ENCODE data around the gene ATP2C2. TPM values are rescaled to one million over a fixed set of nuclear protein-coding genes. Genes with fewer than 3 reads are reported as not detected.

ATP2C2 gene
- total RNA-seq, 1 experiment from 2014 or later, result 20.3 TPM

DNA sequence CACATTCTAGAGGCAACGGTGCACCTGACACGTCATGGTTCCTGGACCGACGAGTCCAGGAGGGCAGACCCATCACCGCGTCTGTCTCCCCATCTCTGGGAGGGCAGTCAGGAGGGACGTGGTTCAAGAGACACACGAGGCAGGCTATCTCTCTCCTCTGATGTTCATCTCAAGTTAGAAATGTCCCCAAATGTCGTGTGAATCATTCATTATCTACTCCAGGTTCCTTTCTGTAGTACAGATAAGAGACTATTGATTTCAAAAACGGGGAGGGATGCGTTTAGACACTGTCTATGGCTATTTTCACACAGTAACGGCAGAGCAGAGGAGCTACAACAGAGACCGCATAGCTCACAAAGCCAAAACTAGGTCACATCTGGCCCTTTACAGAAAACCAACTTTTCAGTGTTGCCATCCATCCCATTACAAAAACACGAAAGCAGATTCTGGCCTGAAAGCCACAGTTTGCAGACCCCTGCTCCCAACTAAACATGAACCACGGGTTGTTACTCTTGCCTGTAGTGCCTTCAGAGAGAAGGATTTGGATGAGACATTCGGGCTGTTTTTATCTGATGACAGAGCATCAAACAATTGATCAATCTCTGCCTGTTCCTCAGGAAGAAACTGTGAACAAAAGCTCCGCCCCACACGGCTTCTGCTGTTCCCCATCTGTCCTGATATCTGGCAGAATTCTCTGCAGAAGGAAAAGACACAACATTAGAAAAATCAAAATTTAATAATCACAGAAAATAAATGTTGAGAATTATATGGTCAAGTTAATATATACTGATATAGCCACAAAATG lies 129.3 kb downstream of the ATP2C2 start:
- Histone ChIP-seq H3K4me1 (ENCODE audit: control insufficient read depth in 1 of 2, insufficient read depth in 2 of 2, low read length in 2 of 2) (peaks cover 37 to 43% of the 10 kb centered on the region in 2 experiments), H3K36me3 (ENCODE audit: control insufficient read depth in 1 of 2, insufficient read depth in 2 of 2, low read length in 2 of 2) (peaks cover 34 to 54% of the 10 kb centered on the region in 2 experiments), H3K4me2 (ENCODE audit: low read length) (no peak overlapping the region), H3K79me2 (ENCODE audit: insufficient read depth, low read length) (peaks cover 18% of the 10 kb centered on the region; the same call in 1 of the 2 replicates), H2AFZ (ENCODE audit: low read depth, low read length, poor library complexity, severe bottlenecking) (no peak overlapping the region), H3K9me2 (ENCODE audit: insufficient read depth) (no peaks in the 10 kb centered on the region), H3K4me3 (replicated peaks in 1 of 2; ENCODE audit: low read depth in 1 of 2, low read length in 2 of 2) (no peak overlapping the region), H4K20me1 (ENCODE audit: insufficient read depth) (no peaks in the 10 kb centered on the region), H3K9ac (ENCODE audit: low read length) (no peak overlapping the region), H3K9me3 (ENCODE audit: control insufficient read depth in 1 of 2, insufficient read depth in 1 of 2, low read depth in 1 of 2, low read length in 2 of 2) (no peaks in the 10 kb centered on the region), H3K27ac (ENCODE audit: low read depth, low read length) (no peak overlapping the region), H3K27me3 (ENCODE audit: insufficient read depth, low read length) (no peaks in the 10 kb centered on the region)
- DNase-seq (ENCODE audit: low read depth, low spot score) (no peak), ATAC-seq (no peak)
- RAD21 ChIA-PET (ENCODE audit: low non-redundant PET in 1 of 2, low total read pairs in 2 of 2, uncharacterized antibody in 2 of 2, unreplicated experiment in 2 of 2), result no interaction called here
- no peak for TF ChIP-seq POLR2A (IDR thresholded peaks at IDR 0.05; ENCODE audit: borderline replicate concordance, extremely low read depth, insufficient read depth, insufficient read length)
- TF ChIP-seq RAD21 (IDR thresholded peaks at IDR 0.05; ENCODE audit: low read depth), result no peak
- no peak for TF ChIP-seq ELF1 (IDR thresholded peaks at IDR 0.05; ENCODE audit: borderline replicate concordance, low read depth)
- TF ChIP-seq EGR1 (IDR thresholded peaks at IDR 0.05; ENCODE audit: low read depth), result no peak
- TF ChIP-seq SRF (IDR thresholded peaks at IDR 0.05; ENCODE audit: low read depth), result no peak
- TF ChIP-seq EZH2 (IDR thresholded peaks at IDR 0.05), result no peak
- no peak for TF ChIP-seq CEBPB (IDR thresholded peaks at IDR 0.05; ENCODE audit: low read depth)
- no peak for TF ChIP-seq JUND (IDR thresholded peaks at IDR 0.05)
- TF ChIP-seq SIN3A (IDR thresholded peaks at IDR 0.05; ENCODE audit: low read depth), result no peak
- TF ChIP-seq CBX3 (IDR thresholded peaks at IDR 0.05; ENCODE audit: low read depth), result no peak
- TF ChIP-seq, protein P1, sequence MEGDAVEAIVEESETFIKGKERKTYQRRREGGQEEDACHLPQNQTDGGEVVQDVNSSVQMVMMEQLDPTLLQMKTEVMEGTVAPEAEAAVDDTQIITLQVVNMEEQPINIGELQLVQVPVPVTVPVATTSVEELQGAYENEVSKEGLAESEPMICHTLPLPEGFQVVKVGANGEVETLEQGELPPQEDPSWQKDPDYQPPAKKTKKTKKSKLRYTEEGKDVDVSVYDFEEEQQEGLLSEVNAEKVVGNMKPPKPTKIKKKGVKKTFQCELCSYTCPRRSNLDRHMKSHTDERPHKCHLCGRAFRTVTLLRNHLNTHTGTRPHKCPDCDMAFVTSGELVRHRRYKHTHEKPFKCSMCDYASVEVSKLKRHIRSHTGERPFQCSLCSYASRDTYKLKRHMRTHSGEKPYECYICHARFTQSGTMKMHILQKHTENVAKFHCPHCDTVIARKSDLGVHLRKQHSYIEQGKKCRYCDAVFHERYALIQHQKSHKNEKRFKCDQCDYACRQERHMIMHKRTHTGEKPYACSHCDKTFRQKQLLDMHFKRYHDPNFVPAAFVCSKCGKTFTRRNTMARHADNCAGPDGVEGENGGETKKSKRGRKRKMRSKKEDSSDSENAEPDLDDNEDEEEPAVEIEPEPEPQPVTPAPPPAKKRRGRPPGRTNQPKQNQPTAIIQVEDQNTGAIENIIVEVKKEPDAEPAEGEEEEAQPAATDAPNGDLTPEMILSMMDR (IDR thresholded peaks at IDR 0.05 in 2 of 3, conservative IDR thresholded peaks at IDR 0.05 in 1 of 3; ENCODE audit: borderline replicate concordance in 1 of 3, insufficient read depth in 1 of 3, low read depth in 2 of 3, low read length in 2 of 3), result no peak
- no peak for TF ChIP-seq SP1 (IDR thresholded peaks at IDR 0.05; ENCODE audit: low read depth)
- TF ChIP-seq MAX (IDR thresholded peaks at IDR 0.05), result no peak
- no peak for TF ChIP-seq POLR2AphosphoS5 (IDR thresholded peaks at IDR 0.05; ENCODE audit: low read depth, low read length)
- TF ChIP-seq, protein P2, sequence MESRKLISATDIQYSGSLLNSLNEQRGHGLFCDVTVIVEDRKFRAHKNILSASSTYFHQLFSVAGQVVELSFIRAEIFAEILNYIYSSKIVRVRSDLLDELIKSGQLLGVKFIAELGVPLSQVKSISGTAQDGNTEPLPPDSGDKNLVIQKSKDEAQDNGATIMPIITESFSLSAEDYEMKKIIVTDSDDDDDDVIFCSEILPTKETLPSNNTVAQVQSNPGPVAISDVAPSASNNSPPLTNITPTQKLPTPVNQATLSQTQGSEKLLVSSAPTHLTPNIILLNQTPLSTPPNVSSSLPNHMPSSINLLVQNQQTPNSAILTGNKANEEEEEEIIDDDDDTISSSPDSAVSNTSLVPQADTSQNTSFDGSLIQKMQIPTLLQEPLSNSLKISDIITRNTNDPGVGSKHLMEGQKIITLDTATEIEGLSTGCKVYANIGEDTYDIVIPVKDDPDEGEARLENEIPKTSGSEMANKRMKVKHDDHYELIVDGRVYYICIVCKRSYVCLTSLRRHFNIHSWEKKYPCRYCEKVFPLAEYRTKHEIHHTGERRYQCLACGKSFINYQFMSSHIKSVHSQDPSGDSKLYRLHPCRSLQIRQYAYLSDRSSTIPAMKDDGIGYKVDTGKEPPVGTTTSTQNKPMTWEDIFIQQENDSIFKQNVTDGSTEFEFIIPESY (IDR thresholded peaks at IDR 0.05; ENCODE audit: extremely low read depth, insufficient replicate concordance, low read length), result no peak
- TF ChIP-seq TCF7L2 (IDR thresholded peaks at IDR 0.05; ENCODE audit: borderline replicate concordance, extremely low read depth, insufficient read depth, insufficient read length), result no peak
- no peak for TF ChIP-seq ZFX (IDR thresholded peaks at IDR 0.05)
- TF ChIP-seq YY1 (IDR thresholded peaks at IDR 0.05; ENCODE audit: extremely low read depth, insufficient replicate concordance, low read depth, low read length), result no peak
- TF ChIP-seq ZNF274 (IDR thresholded peaks at IDR 0.05; ENCODE audit: low read depth, low read length), result no peak
- TF ChIP-seq, protein P3, sequence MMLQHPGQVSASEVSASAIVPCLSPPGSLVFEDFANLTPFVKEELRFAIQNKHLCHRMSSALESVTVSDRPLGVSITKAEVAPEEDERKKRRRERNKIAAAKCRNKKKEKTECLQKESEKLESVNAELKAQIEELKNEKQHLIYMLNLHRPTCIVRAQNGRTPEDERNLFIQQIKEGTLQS (IDR thresholded peaks at IDR 0.05), result no peak
- POLR2A ChIA-PET, result interaction anchor here (0.5 kb wide), 1 partner anchor 133 kb away, joined by 3 read pairs; no protein-coding TSS in a partner anchor
- no TSS peak for BruUV-seq (replicated peaks)
- CTCF ChIA-PET, result interaction anchor here (1.0 to 1.3 kb wide), 2 partner anchors 13 to 311 kb away, joined by 3 read pairs; partner anchors contain the start of gene TAF1C
- intact Hi-C loops (cut with micrococcal nuclease), result no loop called here

Data from HCT116 (cell line).